ENCODE measurements around the gene CCNQ.

The CCNQ gene

GRCh38 chrX:153565996-153566580 lies 32.9 kb downstream of the CCNQ start:
- no peak for ATAC-seq

GRCh38 chrX:153564047-153564606 lies 34.8 kb downstream of the CCNQ start:
- no peak for ATAC-seq
- TF ChIP-seq CSDC2 (CRISPR knock-in tag; IDR thresholded peaks at IDR 0.05) (no peak), ZNF565 (CRISPR knock-in tag; conservative IDR thresholded peaks at IDR 0.05; ENCODE audit: low read depth) (no peak), ZFP30 (CRISPR knock-in tag; IDR thresholded peaks at IDR 0.05) (no peak), ZNF8 (CRISPR knock-in tag; IDR thresholded peaks at IDR 0.05) (no peak), ARNTL (CRISPR knock-in tag; IDR thresholded peaks at IDR 0.05; ENCODE audit: borderline replicate concordance, low read depth) (no peak), ZC3H10 (CRISPR knock-in tag; IDR thresholded peaks at IDR 0.05) (no peak), TOX (CRISPR knock-in tag; IDR thresholded peaks at IDR 0.05; ENCODE audit: borderline replicate concordance) (no peak), GLIS3 (CRISPR knock-in tag; IDR thresholded peaks at IDR 0.05) (no peak), ESRRG (CRISPR knock-in tag; IDR thresholded peaks at IDR 0.05) (no peak), CREB5 (CRISPR knock-in tag; IDR thresholded peaks at IDR 0.05; ENCODE audit: low read depth) (no peak), ZNF70 (CRISPR knock-in tag; IDR thresholded peaks at IDR 0.05) (no peak), SNAI2 (CRISPR knock-in tag; IDR thresholded peaks at IDR 0.05) (no peak), BACH2 (CRISPR knock-in tag; IDR thresholded peaks at IDR 0.05; ENCODE audit: borderline replicate concordance) (no peak), PATZ1 (CRISPR knock-in tag; IDR thresholded peaks at IDR 0.05; ENCODE audit: borderline replicate concordance) (no peak), ZFP3 (CRISPR knock-in tag; IDR thresholded peaks at IDR 0.05) (no peak), TSHZ2 (CRISPR knock-in tag; IDR thresholded peaks at IDR 0.05) (no peak), ISL1 (CRISPR knock-in tag; IDR thresholded peaks at IDR 0.05) (no peak), POU6F1 (CRISPR knock-in tag; IDR thresholded peaks at IDR 0.05; ENCODE audit: borderline replicate concordance, low read depth) (no peak)

More at GRCh38 chrX:153565996-153566580, 32.9 kb downstream of the CCNQ start:
- TF ChIP-seq TOX (CRISPR knock-in tag; IDR thresholded peaks at IDR 0.05; ENCODE audit: borderline replicate concordance): no peak
- no peak for TF ChIP-seq TSHZ2 (CRISPR knock-in tag; IDR thresholded peaks at IDR 0.05)
- no peak for TF ChIP-seq RARB (CRISPR knock-in tag; IDR thresholded peaks at IDR 0.05)
- no peak for TF ChIP-seq ESRRG (CRISPR knock-in tag; IDR thresholded peaks at IDR 0.05)

GRCh38 chrX:153562546-153562945 lies 36.4 kb downstream of the CCNQ start:
- ATAC-seq: no peak
- TF ChIP-seq CSRNP3 (CRISPR knock-in tag; IDR thresholded peaks at IDR 0.05): no peak
- no peak for TF ChIP-seq RARB (CRISPR knock-in tag; IDR thresholded peaks at IDR 0.05)
- no peak for TF ChIP-seq POU6F1 (CRISPR knock-in tag; IDR thresholded peaks at IDR 0.05; ENCODE audit: borderline replicate concordance, low read depth)
- no peak for TF ChIP-seq ZFP30 (CRISPR knock-in tag; IDR thresholded peaks at IDR 0.05)
- no peak for TF ChIP-seq ZNF70 (CRISPR knock-in tag; IDR thresholded peaks at IDR 0.05)
- TF ChIP-seq PPARA (CRISPR knock-in tag; IDR thresholded peaks at IDR 0.05; ENCODE audit: borderline replicate concordance): no peak
- TF ChIP-seq ISL1 (CRISPR knock-in tag; IDR thresholded peaks at IDR 0.05): no peak
- no peak for TF ChIP-seq GLIS3 (CRISPR knock-in tag; IDR thresholded peaks at IDR 0.05)
- TF ChIP-seq ARNTL (CRISPR knock-in tag; IDR thresholded peaks at IDR 0.05; ENCODE audit: borderline replicate concordance, low read depth): no peak
